OCI-LY3 (cell line): ENCODE measurements around the gene GTPBP3.

Experiments used
- CTCF ChIP-seq: fragments of 200-600, 300-600 bp; sonication (generic); IDR thresholded peaks from 2 replicates; pipeline ENCODE4 v1.5.1; 2014; ENCODE audit warnings: antibody characterized with exemption, low read length, low read depth
- EZH2phosphoT487 ChIP-seq: fragments of 200-600 bp; shearing (Covaris generic); IDR thresholded peaks from 2 replicates; pipeline ENCODE4 v1.6.1; 2018; ENCODE audit warnings: antibody characterized with exemption, mixed run types, low read depth

GRCh38 chr19:17378271-17378670 lies 40.9 kb downstream of the GTPBP3 start:
- TF ChIP-seq CTCF (no peak), EZH2phosphoT487 (no peak)
